BE2C (cell line): Measurements from ENCODE around the gene TTLL4.

Experiments
- DNase-seq: peaks from one replicate; pipeline ENCODE4 v3.0.0-alpha.2; 2020
- H3K27me3 ChIP-seq: fragments of 250-450 bp; sonication (Bioruptor Pico); 2 replicates; pipeline ENCODE4 v1.5.1; 2020; ENCODE audit warnings: mild to moderate bottlenecking
- H3K36me3 ChIP-seq: fragments of 250-450 bp; sonication (Bioruptor Pico); 2 replicates; pipeline ENCODE4 v1.5.1; 2020; ENCODE audit warnings: mild to moderate bottlenecking
- H3K4me1 ChIP-seq: fragments of 250-450 bp; sonication (Bioruptor Pico); 2 replicates; pipeline ENCODE4 v1.5.1; 2020
- H3K4me3 ChIP-seq: 2 replicates; pipeline ENCODE4 v1.5.1; 2011; ENCODE audit warnings: low read depth, low read length
- H3K9me3 ChIP-seq: fragments of 250-450 bp; sonication (Bioruptor Pico); 2 replicates; pipeline ENCODE4 v1.5.1; 2020
- CTCF ChIP-seq: IDR thresholded peaks from 2 replicates; pipeline ENCODE4 v1.5.1; 2012; ENCODE audit warnings: mild to moderate bottlenecking, low read depth, low read length

The TTLL4 gene

GRCh38 chr2:218748741-218749441 is 38.3 kb downstream of the TTLL4 start:
- TF ChIP-seq CTCF: no peak
- no peak for DNase-seq
- H3K27me3 ChIP-seq: no peaks in the 10 kb centered on the region
- H3K4me3 ChIP-seq: no peak overlapping the region
- H3K9me3 ChIP-seq: no peaks in the 10 kb centered on the region
- H3K4me1 ChIP-seq: no peaks in the 10 kb centered on the region
- H3K36me3 ChIP-seq: peaks cover 73% of the 10 kb centered on the region

- H3K4me3 ChIP-seq: no peak overlapping the region
- H3K4me1 ChIP-seq: no peaks in the 10 kb centered on the region
- no peaks in the 10 kb centered on the region for H3K9me3 ChIP-seq
- DNase-seq: no peak
- H3K36me3 ChIP-seq: peaks cover 54% of the 10 kb centered on the region
- no peak for TF ChIP-seq CTCF
- no peaks in the 10 kb centered on the region for H3K27me3 ChIP-seq
Measured at GRCh38 chr2:218754201-218754600, 43.6 kb downstream of the TTLL4 start.

- TF ChIP-seq CTCF: no peak
- DNase-seq: no peak
- no peak overlapping the region for H3K4me3 ChIP-seq
- no peaks in the 10 kb centered on the region for H3K27me3 ChIP-seq
- H3K36me3 ChIP-seq: peaks cover 48% of the 10 kb centered on the region
- no peaks in the 10 kb centered on the region for H3K4me1 ChIP-seq
- no peaks in the 10 kb centered on the region for H3K9me3 ChIP-seq
Measured at GRCh38 chr2:218754781-218755180, 44.1 kb downstream of the TTLL4 start.

GRCh38 chr2:218755198-218755566 is 44.5 kb downstream of the TTLL4 start:
- H3K4me1 ChIP-seq: no peaks in the 10 kb centered on the region
- H3K27me3 ChIP-seq: no peaks in the 10 kb centered on the region
- H3K4me3 ChIP-seq: no peak overlapping the region
- H3K36me3 ChIP-seq: peaks cover 44% of the 10 kb centered on the region
- H3K9me3 ChIP-seq: no peaks in the 10 kb centered on the region
- DNase-seq: no peak
- no peak for TF ChIP-seq CTCF

GRCh38 chr2:218755567-218756404 is 45.2 kb downstream of the TTLL4 start:
- no peaks in the 10 kb centered on the region for H3K27me3 ChIP-seq
- H3K4me3 ChIP-seq: no peak overlapping the region
- no peak for DNase-seq
- peaks cover 39% of the 10 kb centered on the region for H3K36me3 ChIP-seq
- H3K4me1 ChIP-seq: no peaks in the 10 kb centered on the region
- TF ChIP-seq CTCF: no peak
- H3K9me3 ChIP-seq: no peaks in the 10 kb centered on the region
